ENCODE data around the gene ARHGAP19. TPM values are rescaled to one million over a fixed set of nuclear protein-coding genes. Genes with fewer than 3 reads are reported as not detected.

Gene ARHGAP19, protein sequence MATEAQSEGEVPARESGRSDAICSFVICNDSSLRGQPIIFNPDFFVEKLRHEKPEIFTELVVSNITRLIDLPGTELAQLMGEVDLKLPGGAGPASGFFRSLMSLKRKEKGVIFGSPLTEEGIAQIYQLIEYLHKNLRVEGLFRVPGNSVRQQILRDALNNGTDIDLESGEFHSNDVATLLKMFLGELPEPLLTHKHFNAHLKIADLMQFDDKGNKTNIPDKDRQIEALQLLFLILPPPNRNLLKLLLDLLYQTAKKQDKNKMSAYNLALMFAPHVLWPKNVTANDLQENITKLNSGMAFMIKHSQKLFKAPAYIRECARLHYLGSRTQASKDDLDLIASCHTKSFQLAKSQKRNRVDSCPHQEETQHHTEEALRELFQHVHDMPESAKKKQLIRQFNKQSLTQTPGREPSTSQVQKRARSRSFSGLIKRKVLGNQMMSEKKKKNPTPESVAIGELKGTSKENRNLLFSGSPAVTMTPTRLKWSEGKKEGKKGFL
- 0.27 and 2.8 TPM in 2 replicates for polyA plus RNA-seq

DNA sequence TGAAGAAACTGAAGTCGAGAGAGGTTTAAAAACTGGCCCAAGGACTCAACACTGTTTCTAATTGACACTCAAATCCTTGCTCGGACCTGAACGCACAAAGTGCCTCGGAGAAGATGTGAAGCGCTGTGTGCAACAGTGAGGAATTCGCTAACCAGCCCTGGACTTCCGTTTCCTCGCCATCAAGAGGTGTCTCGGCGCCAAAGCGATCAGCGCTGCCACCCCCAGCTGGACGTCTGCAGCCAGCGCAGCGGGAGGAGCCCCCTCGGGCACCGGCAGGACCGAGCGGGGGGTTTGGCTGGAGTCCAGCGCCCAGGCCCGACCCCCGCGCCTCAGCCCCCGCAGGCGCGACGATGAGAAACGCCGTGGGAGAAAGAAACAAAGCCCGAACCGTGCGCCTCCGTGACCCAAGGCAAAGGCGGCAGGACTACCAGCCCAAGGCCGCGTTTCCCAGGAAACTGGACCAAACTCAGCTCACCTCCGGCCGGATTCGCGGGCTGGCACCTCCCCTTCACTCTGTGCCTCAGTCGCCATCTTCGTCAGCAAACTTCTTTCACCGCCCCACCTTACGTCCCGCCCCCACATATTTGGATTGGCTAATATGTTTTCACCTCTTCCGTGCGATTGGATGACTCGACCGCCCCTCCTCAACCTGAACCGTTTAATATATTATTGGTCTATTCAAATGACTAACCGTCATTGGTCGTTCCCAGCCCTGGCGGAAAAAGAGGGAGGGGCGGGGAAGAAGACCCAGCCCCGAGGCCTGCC is at the start of gene ARHGAP19:
Gene ARHGAP19 (minus strand): TSS at position 541 of the 765 bp plus-strand sequence. CDS start 10 bp downstream, at position 531.

DNA sequence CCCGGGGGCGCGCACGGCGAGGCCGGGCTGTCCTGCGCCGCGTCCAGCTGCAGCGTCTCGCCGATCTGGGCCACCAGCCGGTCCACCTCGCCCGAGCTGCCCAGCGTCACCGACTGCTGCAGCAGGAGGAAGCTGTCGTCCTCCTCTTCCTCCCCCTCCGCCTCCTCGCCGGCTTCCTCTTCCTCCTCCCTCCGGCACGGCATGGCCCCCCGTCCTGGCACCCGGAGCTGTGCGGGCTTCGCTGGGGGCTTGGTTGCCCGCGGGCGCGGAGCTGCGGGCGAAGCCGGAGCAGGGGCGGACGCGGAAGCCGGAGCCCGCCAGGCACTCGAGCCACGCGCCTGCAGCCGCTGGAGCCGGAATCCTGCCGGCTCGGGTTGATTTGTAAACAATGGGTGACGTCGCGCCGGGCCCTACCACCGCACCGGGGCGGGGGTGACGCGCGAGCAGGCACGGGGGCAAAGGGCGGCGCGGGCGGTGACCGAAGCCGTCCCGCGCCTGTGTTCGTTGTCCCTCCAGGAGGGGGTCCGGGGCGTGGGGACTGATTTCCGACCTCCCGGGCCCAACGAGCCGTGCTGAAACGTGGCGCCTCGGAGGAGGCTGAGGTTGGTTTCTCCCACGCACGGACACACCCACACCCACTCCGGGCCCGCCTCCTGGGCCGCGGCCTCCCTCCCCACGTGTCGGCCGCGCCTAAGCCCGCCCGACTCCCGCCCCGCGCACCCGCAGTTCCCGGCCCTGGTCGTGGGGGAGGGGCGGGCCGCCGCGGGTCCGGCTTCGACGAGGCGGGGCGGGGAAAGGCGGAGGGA is 42.1 kb upstream of the ARHGAP19 start, which contains the start of gene FRAT2:
Gene FRAT2 (minus strand): TSS at position 360 of the 806 bp plus-strand sequence. CDS start 157 bp downstream, at position 203.

DNA sequence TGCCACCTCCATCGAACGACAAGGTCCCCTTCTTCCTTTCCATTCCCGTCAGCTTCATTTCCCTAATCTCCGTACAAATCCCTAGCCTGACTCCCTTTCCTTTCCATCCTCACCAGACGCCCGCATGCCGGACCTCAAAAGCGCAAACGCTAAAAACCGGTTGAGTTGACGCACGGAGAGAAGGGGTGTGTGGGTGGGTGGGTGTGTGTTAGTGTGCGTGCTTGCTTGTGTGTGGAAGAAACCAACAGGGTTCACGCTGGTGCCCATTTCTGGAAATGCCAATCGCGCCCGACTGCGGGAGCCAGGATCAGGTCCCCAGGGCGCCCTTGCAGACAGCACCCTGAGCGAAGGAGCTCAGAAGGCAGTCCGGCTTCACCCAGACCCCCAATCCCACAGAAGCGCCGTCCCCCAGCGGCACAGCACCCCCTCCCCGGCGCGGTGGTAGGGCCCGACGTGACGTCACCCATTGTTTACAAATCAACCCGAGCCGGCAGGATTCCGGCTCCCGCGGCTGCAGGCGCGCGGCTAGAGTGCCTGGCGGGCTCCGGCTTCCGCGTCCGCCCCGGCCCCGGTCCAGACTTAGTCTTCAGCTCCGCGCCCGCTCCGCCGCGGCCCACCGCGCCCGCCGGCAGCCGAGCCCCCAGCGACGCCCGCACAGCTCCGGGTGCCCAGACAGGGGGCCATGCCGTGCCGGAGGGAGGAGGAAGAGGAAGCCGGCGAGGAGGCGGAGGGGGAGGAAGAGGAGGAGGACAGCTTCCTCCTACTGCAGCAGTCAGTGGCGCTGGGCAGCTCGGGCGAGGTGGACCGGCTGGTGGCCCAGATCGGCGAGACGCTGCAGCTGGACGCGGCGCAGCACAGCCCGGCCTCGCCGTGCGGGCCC is 26.6 kb upstream of the ARHGAP19 start, which contains the start of gene FRAT1:
Gene FRAT1 (plus strand): TSS at position 500 of the 880 bp plus-strand sequence. CDS start 183 bp downstream, at position 683.

DNA sequence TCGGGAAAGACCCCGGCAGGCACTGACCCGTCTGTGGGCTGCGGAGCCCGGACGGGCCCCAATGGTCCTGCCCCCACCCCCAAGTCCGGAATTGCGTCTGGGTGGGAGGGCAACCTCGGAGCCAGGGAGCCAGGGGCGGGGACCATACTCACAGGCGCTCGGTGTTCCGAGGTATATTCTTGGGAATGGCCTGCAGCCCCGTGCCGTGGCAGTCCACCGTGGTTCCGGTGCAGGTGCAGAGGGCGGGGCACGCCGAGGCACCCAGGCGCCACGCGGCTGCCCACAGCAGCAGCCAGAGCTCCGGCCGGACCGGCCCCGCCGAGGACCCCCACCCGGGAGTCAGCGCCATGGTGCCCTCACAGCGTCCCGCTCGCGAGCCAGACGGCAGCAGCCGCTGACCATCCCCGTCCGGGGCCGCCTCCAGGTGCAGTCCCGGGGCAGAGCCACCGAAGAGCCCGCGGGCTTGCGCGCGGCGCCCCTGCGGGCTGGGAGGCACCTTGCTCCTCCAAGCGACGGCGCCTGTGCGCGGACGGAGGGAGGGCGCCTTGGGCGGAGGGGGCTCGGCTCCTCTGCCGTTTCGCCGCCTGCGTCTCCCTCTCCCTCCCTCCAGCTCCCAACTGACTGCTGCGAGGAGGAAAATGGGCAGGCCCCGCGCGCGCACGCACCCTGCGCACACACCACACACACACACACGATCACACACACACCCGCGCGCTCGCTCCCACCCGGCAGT is 106.9 kb downstream of the ARHGAP19 start, which contains the start of gene SLIT1:
Gene SLIT1 (minus strand): TSS at position 634 of the 733 bp plus-strand sequence. CDS start 285 bp downstream, at position 349.

Other genes starting within 250 kb of the ARHGAP19 start
- gene SLIT1, start 106.7 kb downstream of the ARHGAP19 start, polyA plus RNA-seq, result 13.6 TPM in 1 of 2 replicates, not detected in the other
- gene FRAT1, start 26.6 kb upstream of the ARHGAP19 start, polyA plus RNA-seq, result 0.56 and 0.64 TPM in 2 replicates
- 1.8 and 2.5 TPM in 2 replicates for gene FRAT2, start 42.1 kb upstream of the ARHGAP19 start, polyA plus RNA-seq
- 9.8 and 13.8 TPM in 2 replicates for gene RRP12, start 108.7 kb upstream of the ARHGAP19 start, polyA plus RNA-seq
- gene PGAM1, start 133.6 kb upstream of the ARHGAP19 start, polyA plus RNA-seq, result 308 and 376 TPM in 2 replicates
- gene EXOSC1, start 153.4 kb upstream of the ARHGAP19 start, polyA plus RNA-seq, result 70.6 and 106 TPM in 2 replicates
- 17.6 and 42.6 TPM in 2 replicates for gene ZDHHC16, start 153.5 kb upstream of the ARHGAP19 start, polyA plus RNA-seq
- gene MMS19, start 205.8 kb upstream of the ARHGAP19 start, polyA plus RNA-seq, result 26.6 and 39.6 TPM in 2 replicates
- not detected in 2 replicates for gene UBTD1, start 206.3 kb upstream of the ARHGAP19 start, polyA plus RNA-seq

All from Purkinje cell (primary cell).